Tibial nerve (tissue), 3 donors: ENCODE data around the gene RIPOR3.

ENCODE experiments used
- POLR2A ChIP-seq, 2 donors: fragments of 450-650 bp; IDR thresholded peaks; one replicate each; pipeline ENCODE4 v1.6.1; 2017; ENCODE audit warnings: antibody characterized with exemption in 2 of 2, mild to moderate bottlenecking in 2 of 2, moderate library complexity in 2 of 2
- TF ChIP-seq, protein P1 (sequence below), 5 experiments: fragments of 200-600 bp in 3 of 5; fragments of 450-650 bp in 2 of 5; sonication (generic) in 3 of 5; IDR thresholded peaks; one replicate each; pipeline ENCODE4 v1.5.1; 2016 to 2019; ENCODE audit warnings: antibody characterized with exemption in 5 of 5, mild to moderate bottlenecking in 3 of 5, moderate library complexity in 2 of 5

DNA sequence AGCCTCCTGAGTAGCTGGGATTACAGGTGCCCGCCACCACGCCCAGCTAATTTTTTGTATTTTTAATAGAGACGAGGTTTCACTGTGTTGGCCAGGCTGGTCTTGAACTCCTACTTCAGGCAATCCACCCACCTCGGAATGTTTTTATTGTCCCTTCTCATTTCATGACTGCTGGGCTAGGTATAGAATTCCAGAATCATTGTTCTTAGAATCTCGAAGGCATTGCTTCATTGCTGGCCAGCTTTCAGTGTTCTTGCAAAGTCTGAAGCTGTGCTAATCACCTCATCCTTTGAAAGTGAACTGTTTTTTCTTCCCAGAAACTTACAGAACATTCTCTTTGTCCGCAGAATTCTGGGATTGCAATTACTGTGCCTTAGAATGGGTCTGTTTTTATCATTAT, 132.2 kb downstream of the RIPOR3 start:
- TF ChIP-seq, protein P1, sequence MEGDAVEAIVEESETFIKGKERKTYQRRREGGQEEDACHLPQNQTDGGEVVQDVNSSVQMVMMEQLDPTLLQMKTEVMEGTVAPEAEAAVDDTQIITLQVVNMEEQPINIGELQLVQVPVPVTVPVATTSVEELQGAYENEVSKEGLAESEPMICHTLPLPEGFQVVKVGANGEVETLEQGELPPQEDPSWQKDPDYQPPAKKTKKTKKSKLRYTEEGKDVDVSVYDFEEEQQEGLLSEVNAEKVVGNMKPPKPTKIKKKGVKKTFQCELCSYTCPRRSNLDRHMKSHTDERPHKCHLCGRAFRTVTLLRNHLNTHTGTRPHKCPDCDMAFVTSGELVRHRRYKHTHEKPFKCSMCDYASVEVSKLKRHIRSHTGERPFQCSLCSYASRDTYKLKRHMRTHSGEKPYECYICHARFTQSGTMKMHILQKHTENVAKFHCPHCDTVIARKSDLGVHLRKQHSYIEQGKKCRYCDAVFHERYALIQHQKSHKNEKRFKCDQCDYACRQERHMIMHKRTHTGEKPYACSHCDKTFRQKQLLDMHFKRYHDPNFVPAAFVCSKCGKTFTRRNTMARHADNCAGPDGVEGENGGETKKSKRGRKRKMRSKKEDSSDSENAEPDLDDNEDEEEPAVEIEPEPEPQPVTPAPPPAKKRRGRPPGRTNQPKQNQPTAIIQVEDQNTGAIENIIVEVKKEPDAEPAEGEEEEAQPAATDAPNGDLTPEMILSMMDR (IDR thresholded peaks at IDR 0.05) = no peak
- no peak for TF ChIP-seq POLR2A (IDR thresholded peaks at IDR 0.05)
